Esophagus muscularis mucosa (tissue), 4 donors: ENCODE data around the gene STK40. TPM values are rescaled to one million over a fixed set of nuclear protein-coding genes. Genes with fewer than 3 reads are reported as not detected.

ENCODE experiments used
- DNase-seq: peaks from one replicate; pipeline ENCODE4 v3.0.0-alpha.2; 2017; ENCODE audit errors: extremely low spot score
- H3K27ac ChIP-seq, 4 donors: fragments of 200-600 bp; sonication (generic); replicated peaks in 1 of 4; 1 replicate in 3 of 4; 2 replicates in 1 of 4; pipeline ENCODE4 v1.5.1; 2016 to 2019; ENCODE audit warnings: mild to moderate bottlenecking in 1 of 4
- H3K27me3 ChIP-seq, 4 donors: fragments of 200-600 bp; sonication (generic); one replicate each; pipeline versions ENCODE4 v1.5.1 to v1.6.0; 2016 to 2019
- H3K36me3 ChIP-seq, 4 donors: fragments of 200-600 bp; sonication (generic); one replicate each; pipeline ENCODE4 v1.5.1; 2016 to 2019
- H3K4me1 ChIP-seq, 4 donors: fragments of 200-600 bp; sonication (generic); one replicate each; pipeline ENCODE4 v1.5.1; 2016 to 2019
- H3K4me3 ChIP-seq, 4 donors: fragments of 200-600 bp; sonication (generic); 1 replicate in 2 of 4; 2 replicates in 2 of 4; pipeline ENCODE4 v1.5.1; 2016 to 2019; ENCODE audit warnings: mild to moderate bottlenecking in 4 of 4, moderate library complexity in 1 of 4
- H3K9me3 ChIP-seq, 4 donors: fragments of 200-600 bp; sonication (generic); 1 replicate in 3 of 4; 2 replicates in 1 of 4; pipeline ENCODE4 v1.5.1; 2016 to 2019
- CTCF ChIP-seq, 3 experiments: fragments of 200-600 bp in 2 of 3; fragments of 450-650 bp in 1 of 3; sonication (generic) in 2 of 3; IDR thresholded peaks; one replicate each; pipeline ENCODE4 v1.5.1; 2017 to 2019; ENCODE audit warnings: antibody characterized with exemption in 3 of 3, mild to moderate bottlenecking in 2 of 3, moderate library complexity in 1 of 3
- EP300 ChIP-seq: sonication (generic); formaldehyde crosslinking; IDR thresholded peaks from one replicate; pipeline ENCODE4 v1.6.1; 2017; ENCODE audit warnings: antibody characterized with exemption
- POLR2A ChIP-seq: fragments of 450-650 bp; IDR thresholded peaks from one replicate; pipeline ENCODE4 v1.6.1; 2017; ENCODE audit warnings: antibody characterized with exemption, moderate library complexity, mild to moderate bottlenecking, low read depth
- POLR2AphosphoS5 ChIP-seq, 2 donors: sonication (generic); formaldehyde crosslinking; IDR thresholded peaks; one replicate each; pipeline ENCODE4 v1.6.1; 2017; ENCODE audit warnings: antibody characterized with exemption in 2 of 2
- WGBS: methylation state at CpG from one replicate; pipeline ENCODE4 v1.1.5; 2018; 5-methylcytosine and 5-hydroxymethylcytosine counted together
- intact Hi-C: fragments of 100-400 bp; cut with DNase I; formaldehyde crosslinking; loops from one replicate; pipeline ENCODE4 v1.15.1; 2023
- total RNA-seq, 4 donors: library from RNA; depleted of rRNA; stranded (reverse); fragments of >200 nt; gene quantifications; one replicate each; pipeline versions ENCODE4 v1.1.0 to v1.2.1, GENCODE V29; 2016

STK40 gene
- total RNA-seq, 4 donors from 2014 or later: 67.7 to 103 (median 80.2) TPM

DNA sequence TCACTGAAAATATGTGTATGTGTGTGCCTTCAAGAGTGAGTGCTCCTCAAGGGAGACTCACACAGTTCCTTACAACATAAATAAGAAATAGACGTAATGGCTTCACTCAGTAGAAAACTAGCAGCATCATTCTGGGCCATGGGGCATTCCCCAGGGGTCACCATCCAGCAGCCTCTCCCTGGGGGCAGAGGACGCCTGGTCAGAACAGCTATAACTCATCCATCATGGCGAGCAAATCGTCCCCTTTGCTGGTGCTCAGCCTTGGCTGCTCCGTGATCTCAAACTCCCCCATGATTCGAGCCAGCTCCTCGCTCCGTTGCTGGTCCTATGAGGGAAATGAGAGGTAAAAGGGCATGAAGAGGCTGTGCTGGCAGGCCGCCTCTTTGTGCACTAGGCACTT lies 32.2 kb upstream of the STK40 start:
- TF ChIP-seq EP300 (no peak), CTCF (IDR thresholded peaks at IDR 0.05) (no peak), POLR2AphosphoS5 (IDR thresholded peaks at IDR 0.05) (no peak), POLR2A (no peak)
- Histone ChIP-seq H3K27me3 (no peaks in the 10 kb centered on the region), H3K9me3 (no peaks in the 10 kb centered on the region), H3K27ac (no peak overlapping the region), H3K4me3 (no peak overlapping the region), H3K36me3 (peaks cover 12 to 39% (median 27%) of the 10 kb centered on the region in 4 donors), H3K4me1 (peaks cover 0 to 14% (median 8%) of the 10 kb centered on the region in 4 donors)
- intact Hi-C loops: no loop called here
- WGBS: 83% methylated on average over 6 of the region's 9 CpGs
- no peak for DNase-seq

DNA sequence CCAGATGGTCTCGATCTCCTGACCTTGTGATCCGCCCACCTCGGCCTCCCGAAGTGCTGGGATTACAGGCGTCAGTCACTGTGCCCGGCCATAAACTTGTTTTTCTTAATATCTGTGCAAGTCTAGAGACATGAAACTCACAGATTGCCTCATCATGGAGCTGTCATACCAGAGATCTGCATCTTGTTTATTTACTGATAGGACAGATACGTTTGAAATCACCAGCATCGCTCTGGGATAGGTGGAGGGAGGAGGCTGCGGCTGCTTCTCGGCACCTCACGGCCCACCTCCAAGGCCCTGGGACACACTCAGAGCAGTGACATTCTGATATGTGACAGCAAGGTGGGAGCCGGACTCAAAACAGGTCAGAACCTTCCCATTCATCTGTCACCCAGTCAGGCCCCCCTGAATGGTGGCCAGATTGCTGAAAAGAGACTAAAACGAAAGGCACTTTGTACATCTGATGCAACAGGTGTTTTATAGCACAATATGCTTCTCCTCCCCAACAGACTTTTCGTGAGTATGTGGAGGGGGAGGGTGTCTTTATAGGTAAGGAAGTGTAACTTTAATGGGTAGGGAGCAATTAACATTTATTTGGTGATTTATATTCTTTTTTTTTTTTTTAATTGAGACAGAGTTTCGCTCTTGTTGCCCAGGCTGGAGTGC lies 30.1 kb upstream of the STK40 start:
- H3K27me3 ChIP-seq: no peaks in the 10 kb centered on the region
- no peak for DNase-seq
- no peak overlapping the region for H3K27ac ChIP-seq
- peaks cover 0 to 23% (median 10%) of the 10 kb centered on the region in 4 donors for H3K36me3 ChIP-seq
- no peak overlapping the region for H3K4me3 ChIP-seq
- H3K4me1 ChIP-seq: peaks cover 0 to 14% (median 7%) of the 10 kb centered on the region in 4 donors
- H3K9me3 ChIP-seq: no peaks in the 10 kb centered on the region
- no peak for TF ChIP-seq EP300
- no peak for TF ChIP-seq CTCF (IDR thresholded peaks at IDR 0.05)
- no peak for TF ChIP-seq POLR2A
- no peak for TF ChIP-seq POLR2AphosphoS5 (IDR thresholded peaks at IDR 0.05)
- intact Hi-C loops: no loop called here
- 83% methylated on average over 15 of the region's 15 CpGs for WGBS

- H3K4me3 ChIP-seq: no peak overlapping the region
- H3K36me3 ChIP-seq: peaks cover 0 to 23% (median 10%) of the 10 kb centered on the region in 4 donors
- H3K9me3 ChIP-seq: no peaks in the 10 kb centered on the region
- H3K4me1 ChIP-seq: peaks cover 0 to under 1% (median 0%) of the 10 kb centered on the region in 4 donors
- no peaks in the 10 kb centered on the region for H3K27me3 ChIP-seq
- WGBS: 91% methylated on average over 4 of the region's 4 CpGs
- no peak overlapping the region for H3K27ac ChIP-seq
- DNase-seq: no peak
- TF ChIP-seq POLR2AphosphoS5 (IDR thresholded peaks at IDR 0.05): no peak
- TF ChIP-seq CTCF (IDR thresholded peaks at IDR 0.05): no peak
- TF ChIP-seq EP300: no peak
- no peak for TF ChIP-seq POLR2A
- intact Hi-C loops: no loop called here
Measured at GRCh38 chr1:36414384-36414783, 28.7 kb upstream of the STK40 start.

DNA sequence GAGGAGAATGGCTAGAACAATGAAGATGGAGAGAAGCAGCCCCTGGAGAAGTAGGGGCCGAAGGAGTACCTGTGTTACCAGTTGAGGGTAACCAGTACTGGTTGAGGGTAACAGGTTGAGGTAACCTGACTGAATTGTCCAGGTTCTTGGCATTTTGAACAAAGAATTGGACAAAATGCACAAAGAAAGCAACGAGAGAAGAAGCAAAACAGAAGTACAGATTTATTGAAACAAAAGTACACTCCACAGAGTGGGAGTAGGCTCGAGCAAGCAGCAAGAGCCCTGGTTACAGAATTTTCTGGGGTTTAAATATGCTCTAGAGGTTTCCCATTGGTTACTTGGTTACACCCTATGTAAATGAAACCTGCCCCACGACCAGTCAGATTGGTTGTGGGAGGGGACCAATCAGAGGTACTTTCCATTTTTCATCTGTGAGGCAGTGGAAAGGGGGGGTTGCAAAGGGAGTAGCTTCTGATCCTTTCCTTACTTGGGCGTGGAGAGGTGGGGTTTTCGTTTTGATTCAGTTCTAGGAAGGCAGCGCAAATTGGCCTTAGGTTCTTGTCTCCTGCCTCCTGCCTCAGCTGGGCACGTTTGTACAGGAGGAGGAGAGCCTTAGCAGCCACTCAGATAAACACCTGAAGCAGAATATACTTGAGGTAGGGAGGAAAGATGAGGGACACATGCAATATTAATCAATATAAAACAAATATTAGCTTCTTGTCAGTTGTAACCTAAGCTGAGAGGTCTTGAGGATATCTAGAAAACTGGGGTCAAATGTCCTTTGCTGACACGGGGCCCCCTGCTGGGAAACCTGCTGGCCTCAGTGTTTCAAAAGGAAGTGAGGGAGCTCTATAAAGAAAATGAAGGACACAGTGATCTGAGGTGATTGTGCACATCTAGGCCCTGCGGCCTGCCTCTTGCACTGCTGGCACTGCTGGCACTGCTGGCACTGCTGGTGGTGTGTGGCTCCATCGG lies 26.2 kb upstream of the STK40 start:
- WGBS: 68% methylated on average over 11 of the region's 11 CpGs
- TF ChIP-seq EP300 (no peak), CTCF (IDR thresholded peaks at IDR 0.05) (no peak)
- Histone ChIP-seq H3K9me3 (no peaks in the 10 kb centered on the region), H3K36me3 (peaks cover 0 to 4% (median 0%) of the 10 kb centered on the region in 4 donors), H3K27me3 (no peaks in the 10 kb centered on the region), H3K4me1 (no peaks in the 10 kb centered on the region), H3K4me3 (no peak overlapping the region), H3K27ac (no peak overlapping the region)
- DNase-seq: no peak
- intact Hi-C loops: no loop called here
